ENCODE data around the gene MFSD6.
"Not testable (repeated sequence)": the region's sequence is repeated elsewhere in the genome, so short reads cannot be mapped to it uniquely, and the experiment has no call there.

MFSD6 gene

DNA sequence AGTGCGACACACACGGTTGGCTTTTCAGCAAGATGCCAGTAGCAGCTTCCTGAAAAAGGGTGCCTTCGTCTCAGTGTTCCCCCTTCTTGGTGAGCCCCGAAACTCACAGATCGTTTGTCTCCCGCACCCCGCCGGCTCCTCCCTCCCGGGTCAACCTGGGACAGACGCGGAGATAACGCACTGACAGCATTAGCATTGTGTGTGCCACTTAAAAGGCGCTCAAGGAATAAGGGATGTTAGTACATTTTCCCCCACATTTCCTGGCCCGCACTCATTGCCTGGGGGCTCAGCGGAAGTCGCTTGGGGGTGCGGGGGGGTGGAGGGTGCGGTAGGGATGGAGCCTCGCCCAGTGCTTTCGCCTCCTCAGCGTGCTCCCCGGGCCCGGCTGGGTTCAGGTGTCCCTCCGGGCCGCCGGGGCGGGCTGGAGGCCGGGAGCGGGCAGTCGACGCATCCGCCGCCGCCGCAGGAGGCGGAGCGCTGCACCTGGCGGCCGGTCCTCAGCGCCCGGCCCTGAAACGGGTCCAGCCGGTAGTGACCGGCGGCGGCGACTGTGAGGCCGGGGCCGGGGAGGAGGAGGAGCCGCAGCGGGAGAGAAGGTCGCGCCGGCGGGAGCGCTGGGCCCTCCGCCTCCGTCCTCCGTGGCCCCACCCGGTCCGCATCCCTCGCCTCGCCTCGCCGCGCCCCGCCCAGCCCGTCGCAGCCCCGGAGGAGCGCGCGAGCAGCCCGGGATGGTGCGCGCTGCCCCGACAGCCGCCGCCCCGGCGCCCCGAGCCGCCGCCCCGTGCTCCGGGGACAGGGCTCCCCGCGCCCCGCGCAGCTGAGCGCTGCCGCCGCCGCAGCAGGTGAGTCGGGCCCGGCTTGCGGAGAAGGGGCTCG is at the start of gene MFSD6:
MFSD6 (plus strand) TSS at position 694 of the 876 bp plus-strand sequence. CDS start 27,675 bp downstream, outside the sequence.
- DNase-seq, result peak; percentile 54

DNA sequence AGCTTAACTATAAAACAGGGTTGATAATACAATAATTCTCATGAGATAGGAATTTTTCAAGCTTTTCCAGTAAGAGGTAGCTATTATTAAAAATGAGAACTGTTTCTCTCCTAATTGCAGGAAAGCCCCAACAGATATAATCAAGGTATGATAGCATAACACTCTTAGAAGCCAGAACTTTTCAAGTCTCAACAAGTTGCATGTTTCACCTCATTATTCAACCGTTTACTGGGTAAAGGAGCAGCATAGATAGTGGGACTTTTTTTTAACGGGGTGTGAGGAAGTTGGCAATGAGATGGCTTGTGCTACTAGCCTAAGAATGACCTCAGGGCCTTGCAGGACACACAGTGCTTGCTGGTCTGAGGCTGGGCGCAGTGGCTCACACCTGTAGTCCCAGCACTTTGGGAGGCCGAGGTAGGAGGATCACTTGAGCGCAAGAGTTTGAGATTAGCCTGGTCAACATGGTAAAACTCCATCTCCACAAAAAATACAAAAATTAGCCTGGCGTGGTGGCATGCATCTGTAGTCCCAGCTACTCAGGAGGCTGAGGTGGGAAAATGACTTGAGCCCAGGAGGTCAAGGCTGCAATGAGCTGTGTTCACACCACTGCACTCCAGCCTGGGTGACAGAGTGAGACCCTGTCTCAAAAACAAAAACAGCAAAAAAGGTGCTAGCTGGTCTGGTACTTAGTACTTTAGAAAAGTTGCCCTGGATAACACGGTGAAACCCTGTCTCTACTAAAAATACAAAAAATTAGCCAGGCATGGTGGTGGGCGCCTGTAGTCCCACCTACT is 49.3 kb upstream of the MFSD6 start:
- not testable (repeated sequence) for DNase-seq

DNA sequence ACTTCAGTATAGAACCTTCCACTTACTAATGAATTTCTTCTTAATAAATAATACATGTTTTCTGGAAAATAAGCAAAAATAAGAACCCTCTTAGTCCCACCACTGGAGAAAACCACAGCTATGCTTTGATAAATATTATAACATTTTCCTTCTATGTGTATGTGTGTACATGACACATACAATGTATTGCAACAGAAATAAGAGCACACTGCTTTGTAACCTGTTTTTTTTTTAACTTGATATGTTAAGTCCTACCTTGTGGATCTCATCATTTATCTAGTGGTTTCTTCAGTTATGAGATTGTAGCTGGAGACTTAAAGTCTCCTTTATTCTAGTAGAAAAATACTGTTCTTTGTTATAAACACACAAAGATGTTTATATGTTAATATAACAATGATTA is 47.6 kb upstream of the MFSD6 start:
- no peak for DNase-seq

DNA sequence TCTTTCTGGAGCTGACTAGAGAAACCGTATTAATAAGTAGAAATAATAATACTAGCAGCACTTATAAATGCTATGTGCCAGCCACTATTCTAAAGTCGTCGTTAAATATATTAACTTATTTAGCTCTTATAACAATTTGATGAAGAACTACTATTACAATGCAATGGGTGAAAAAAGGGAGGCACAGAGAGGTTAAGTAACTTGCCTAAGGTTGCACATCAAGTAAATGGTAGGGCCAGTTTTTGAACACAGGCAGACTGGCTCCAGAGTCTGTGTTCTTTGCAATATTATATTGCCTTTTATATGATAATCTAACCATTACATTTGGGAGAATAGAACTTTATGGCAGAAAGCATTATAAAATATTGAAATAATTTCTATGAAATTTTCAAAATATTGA is 47.2 kb upstream of the MFSD6 start:
- DNase-seq, result no peak

DNA sequence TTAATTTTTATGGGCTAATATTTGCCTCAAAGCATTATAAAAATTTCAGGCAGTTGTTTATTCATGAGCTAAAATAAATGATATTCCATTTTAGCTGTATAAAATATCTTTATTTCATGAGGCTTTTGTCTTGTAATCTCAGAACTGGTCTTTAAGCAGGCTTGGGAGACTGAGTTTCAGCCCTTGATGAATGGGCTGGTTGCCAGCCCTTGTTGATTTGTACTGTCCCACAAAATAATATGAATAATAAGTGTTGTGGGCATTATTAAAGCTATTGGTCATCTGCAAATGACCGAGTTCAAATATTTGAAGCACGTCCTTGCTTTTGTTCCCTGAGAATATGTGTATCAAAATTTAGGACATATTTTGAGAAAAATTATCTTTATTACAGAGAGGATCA is 46.6 kb upstream of the MFSD6 start:
- DNase-seq, result no peak

DNA sequence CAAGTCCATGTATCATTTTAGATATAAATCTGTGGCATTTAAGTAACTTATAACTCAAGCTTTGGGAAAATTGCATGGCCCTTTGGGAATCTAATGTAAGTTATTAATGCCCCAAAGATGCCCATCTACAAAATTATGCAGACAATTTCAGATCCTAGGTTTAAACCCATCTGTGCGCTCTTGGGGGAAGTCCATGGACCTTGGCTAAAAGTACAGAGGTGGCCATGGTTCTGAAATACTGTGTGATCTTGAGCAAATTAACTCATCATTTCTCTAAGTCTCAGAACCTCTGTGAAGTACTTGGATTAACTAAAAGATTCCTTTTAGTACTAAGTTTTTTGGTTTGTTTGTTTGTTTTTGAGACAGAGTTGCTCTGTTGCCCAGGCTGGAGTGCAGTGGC is 45.3 kb upstream of the MFSD6 start:
- no peak for DNase-seq

DNA sequence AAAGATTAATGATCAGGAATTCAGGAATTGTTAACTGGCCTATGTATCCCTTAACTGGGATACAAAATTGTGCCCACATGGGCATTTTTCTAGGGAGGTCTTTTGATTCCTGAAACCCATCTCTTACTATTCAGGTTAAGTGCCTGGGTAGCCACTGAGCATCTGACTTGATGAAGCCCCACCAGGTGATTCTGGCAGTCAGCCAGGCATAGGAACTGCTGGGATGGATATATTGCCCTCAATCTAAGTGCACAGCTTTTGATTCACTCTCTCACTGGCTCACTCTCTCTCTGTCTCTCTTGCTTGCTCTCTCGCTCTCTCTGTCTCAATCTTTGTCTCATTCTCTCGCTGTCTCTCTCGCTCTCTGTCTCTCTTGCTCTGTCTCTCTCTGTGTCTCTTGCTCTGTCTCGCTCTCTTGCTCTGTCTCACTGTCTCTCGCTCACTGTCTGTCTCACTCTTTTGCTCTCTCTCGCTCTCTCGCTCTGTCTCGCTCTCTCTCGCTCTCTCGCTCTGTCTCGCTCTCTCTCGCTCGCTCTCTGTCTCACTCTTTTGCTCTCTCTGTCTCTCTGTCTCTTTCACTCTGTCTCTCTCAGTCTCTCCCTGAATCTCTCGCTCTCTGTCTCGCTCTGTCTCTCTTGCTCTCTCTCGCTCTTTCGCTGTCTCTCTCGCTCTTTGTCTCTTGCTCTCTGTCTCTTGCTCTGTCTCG is 42.5 kb upstream of the MFSD6 start:
- no peak for DNase-seq

DNA sequence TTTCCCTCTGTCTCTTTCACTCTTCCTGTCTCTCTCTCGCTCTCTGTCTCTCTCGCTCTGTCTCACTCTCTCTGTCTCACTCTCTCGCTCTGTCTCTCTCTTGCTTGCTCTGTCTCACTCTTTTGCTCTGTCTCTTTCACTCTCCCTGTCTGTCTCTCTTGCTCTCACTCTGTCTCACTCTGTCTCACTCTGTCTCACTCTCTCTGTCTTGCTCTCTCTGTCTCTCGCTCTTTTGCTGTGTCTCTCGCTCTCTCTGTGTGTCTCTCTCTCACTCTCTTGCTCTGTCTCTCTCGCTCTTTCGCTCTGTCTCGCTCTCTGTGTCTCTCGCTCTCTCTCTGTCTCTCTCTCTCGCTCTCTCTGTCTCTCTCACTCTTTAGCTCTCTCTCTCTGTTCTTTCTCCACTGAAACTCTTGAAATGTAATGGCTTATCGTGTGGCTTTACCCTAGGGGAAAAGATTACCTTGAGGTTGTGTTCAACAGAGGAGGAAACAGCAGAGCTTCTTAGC is 41.9 kb upstream of the MFSD6 start:
- no peak for DNase-seq

DNA sequence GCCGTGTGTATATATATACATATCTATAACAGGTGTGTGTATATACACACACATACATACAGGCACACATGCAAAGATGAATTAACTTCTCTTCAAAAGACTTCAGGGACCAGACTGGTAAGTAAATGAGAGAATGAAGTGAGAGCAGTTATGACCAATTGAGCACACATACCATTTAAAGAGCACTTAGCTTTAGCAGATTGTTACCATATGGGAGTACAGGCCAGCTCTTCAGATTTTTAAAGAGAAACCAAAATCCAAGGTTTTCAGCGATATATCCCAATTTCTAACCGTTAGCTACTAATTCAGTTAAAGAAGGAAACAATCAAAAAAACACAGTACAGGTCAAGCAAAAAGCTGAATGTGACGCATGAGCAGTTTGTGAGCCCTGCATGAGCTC is 41.1 kb upstream of the MFSD6 start:
- no peak for DNase-seq

DNA sequence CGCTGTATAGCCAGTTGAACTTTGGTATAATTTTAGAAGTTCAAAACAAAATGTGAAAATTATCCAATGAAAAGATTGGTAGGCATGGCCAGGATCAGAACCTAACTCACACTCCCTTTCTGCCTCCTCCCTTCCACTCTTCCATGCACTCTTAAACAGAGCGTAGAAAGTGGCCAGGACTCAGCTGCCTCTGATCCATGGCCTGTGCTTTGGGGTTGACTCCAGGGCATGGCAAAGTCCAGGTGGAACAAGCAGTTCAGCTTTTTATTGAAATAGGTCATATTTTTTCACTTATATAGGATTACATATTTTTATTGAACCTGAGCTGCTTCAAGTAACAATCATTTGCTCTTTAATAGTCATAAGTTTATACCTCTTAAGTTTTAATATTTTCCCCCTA is 38.5 kb upstream of the MFSD6 start:
- no peak for DNase-seq

DNA sequence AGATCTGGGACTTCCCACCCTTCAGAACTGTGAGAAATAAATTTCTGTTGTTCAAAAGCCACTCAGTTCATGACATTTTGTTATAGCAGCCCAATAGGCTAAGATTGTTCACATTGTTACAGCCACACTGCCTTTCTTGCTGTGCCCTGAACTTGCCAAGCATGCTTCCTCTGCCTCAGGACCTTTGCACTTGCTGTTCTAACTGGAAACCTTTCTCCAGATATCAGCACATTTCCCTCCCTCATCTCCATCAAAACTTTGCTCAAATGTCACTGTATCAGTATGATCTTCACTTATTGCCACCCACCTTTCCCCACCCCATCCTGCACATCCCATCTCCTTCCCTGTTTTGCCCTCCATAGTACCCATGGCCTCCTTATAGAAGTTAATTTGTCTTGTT is 32.1 kb upstream of the MFSD6 start:
- DNase-seq, result no peak

DNA sequence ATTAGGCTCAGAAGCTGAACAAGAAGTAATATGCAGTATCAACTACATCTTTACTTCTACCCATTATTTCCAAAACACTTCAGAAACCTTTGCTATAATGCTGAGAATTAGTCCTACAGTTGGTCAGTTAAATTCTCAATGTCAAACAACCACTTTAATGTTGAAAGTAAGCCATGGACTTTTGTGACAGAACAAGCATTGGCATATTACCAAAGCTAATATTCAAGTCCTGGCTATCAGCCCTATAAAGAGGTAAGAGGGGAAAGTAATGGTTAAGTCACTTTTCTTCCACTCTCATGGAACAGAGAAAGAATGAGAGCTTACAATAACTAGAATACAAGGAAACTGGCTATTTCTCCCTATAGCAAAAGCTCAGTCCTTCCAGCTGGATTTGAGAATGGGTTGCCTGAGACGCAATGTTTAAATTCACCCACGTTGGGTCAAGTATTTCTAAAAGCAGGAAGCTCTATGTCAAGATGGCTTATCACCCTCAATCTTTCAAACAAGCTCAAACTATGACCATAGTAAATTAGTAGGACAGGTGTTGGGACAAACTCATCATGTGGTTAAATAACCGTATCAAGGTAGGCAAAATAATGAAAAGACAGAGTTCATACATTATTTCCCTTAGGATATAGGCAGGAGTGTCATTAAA is 31.4 kb upstream of the MFSD6 start:
- DNase-seq, result no peak

DNA sequence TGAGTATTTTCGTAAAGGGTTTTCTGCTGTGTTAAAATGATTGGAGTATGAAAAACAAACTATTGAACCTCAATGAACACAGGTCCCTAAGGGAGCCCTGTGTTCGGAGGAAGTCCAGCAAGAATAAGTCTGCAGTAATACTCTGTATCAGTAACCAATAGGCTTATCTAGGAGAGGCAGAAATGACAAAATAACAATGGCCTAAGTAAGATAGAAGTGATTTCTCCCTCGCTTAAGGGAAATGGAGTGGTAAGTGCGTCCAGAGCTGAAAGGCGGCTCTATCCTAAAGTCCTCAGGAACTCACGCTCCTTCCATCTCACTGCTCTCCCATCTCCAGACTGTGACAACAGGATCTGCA is 29.3 kb upstream of the MFSD6 start:
- no peak for DNase-seq

DNA sequence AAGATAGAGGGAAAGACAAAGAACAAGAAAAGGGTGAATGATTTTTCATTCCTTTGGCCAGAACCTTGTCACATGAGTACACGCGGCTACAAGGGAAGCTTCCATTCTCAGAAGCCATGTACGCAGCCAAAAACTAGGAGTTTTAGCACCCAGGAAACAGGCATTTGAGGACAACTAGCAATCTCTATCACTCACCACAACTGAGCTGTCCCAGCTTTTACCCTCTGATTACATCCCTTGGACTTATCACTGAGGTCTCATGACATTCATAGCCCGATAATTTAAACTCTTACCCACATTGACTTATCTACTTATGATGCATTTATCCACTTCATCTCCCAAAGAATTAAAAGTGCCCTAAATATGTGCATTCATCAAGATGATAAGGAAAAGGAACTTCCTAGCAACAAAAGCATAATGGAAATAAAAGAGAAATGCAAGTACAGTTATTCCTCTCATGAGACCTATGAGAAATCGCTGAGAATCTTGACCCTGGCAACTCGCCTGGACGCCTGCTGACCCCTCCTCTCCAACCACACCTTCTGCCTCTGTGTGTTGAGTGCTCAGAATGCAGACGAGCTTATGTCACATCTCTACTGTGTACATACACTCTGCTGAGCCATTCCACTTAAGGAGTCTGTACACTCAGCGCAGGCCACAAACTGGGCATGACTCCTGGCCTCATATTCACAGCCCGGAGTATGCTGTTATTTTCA is 28.7 kb upstream of the MFSD6 start:
- DNase-seq, result peak; percentile 57

DNA sequence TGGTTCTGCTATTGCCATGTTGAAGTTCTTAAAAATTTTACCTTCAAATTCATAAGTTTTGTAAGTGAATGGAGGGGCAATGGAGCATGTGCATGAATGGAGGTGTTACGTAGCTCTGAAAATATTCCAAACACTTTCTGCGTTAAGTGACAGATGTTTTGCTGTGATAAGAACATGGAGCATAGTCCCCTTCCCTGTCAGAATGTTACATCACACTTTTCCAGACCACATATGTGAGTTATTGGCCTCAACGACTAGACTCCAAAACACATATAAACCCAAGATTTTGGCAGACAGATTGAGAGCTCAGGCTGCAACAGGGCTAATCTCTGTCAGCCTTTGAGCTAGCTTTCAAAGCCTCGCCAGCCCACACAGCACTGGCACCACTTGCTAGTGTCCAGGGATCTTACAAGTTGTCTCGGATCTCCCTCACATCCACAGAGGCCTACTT is 27.2 kb upstream of the MFSD6 start:
- no peak for DNase-seq

DNA sequence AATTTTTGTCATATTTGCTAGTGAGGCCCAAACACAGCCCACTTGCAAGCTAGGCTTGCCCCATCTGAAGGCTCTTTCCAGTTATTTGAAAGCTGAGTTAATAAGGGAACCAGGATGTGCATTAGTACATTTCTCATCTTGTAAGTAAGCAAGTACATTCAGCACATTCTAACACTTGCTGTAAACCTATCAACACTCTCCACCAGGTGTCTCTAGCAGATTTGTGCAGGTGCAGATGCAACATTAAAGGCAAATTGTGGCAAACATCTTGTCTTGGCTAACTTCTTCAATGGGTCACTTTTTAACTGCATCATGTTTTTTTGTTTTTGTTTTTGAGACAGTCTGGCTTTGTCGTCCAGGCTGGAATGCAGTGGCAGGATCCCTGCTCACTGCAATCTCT is 25.3 kb upstream of the MFSD6 start:
- DNase-seq, result peak; percentile 60

DNA sequence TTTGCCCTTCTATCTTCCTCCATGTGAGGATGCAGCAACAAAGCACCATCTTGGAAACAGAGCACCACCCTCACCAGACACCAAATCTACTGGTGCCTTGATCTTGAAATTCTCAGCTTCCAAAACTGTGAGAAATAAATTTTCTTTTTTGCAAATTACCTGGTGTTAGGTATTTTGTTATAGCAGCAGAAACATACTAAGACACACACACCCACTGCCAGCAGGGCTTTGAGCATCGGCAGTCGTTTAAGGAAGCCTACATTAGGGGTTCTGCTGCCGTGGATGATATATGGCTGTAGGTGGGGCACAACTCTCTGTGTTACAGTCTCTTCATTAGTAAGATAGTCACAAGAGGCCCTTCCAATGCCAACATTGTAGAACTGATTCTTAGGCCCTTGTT is 20.7 kb upstream of the MFSD6 start:
- no peak for DNase-seq

DNA sequence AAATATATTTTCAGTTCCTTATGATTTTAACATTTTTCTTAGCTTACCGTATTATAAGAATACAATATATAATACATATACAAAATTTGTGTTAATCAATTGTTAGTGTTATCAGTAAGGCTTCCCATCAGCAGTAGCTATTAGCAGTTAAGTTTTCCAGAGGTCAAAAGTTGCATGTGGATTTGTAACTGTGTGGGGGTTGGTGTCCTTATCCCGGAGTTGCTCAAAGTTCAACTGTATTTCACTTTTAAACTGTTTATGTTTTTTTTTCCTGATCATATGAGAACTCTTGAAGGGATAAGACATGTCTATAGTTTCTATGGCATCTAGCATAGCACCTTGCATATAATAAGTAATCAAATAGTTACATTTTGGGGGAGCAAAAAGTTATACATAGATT is 11.9 kb upstream of the MFSD6 start:
- DNase-seq, result no peak

DNA sequence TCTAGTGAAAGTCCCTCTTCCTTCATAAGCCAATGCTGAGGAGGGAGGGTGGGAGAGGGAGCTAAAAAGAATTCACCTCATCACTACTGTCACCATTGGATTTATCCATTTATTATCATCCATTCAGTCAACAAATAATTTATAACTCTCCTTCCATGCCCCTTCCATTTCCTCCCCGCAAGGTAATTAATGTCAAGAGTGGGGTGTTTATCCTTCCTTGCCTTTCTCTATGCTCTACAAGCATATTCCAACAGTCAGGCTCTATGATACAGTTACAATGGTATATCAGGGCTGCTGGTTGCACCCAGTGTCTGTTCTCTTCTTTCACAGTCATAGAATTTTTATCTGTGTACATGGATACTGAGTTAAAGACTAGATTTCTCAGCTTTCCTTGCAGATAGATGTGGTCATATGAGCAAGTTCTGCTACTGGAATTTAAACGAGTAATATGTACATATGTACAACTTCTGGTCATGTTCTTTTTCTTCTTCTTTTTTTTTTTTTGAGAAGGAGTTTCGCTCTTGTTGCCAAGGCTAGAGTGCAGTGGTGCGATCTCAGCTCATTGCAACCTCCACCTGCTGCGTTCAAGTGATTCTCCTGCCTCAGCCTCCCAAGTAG is 5.1 kb upstream of the MFSD6 start:
- no peak for DNase-seq

DNA sequence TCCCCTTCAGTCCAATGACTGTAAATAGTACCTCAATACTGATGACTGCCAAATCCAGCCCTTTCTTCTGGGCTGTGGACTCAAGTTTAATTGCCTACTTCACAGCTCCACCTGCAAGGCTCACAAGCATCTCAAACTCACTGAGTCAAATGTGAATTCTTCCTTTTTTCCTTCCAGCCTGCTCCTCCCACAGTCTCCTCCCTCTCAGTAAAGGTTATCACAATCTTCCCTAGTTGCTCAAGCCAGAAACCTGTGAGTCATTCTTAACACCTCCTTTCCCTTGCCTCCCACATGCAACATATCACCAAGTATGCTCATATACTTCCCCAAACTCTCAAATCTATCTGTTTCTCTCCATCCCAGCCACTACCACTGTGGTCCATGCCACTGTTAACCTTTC is 3.7 kb upstream of the MFSD6 start:
- no peak for DNase-seq

DNA sequence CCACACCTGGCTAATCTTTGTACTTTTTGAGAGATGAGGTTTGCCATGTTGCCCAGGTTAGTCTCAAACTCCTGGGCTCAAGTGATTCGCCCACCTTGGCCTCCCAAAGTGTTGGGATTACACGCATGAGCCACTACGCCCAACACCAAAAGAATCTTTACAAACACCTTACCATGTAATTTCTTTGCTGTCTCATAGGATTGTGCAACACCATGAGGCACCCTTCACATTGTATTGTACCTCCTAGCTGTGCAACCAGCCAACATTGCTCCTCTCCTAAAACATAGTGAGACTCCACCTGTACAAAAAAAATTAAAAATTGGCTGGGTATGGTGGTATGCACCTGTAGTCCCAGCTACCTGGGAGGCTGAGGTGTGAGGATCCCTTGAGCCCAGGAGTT is 3.1 kb upstream of the MFSD6 start:
- no peak for DNase-seq

DNA sequence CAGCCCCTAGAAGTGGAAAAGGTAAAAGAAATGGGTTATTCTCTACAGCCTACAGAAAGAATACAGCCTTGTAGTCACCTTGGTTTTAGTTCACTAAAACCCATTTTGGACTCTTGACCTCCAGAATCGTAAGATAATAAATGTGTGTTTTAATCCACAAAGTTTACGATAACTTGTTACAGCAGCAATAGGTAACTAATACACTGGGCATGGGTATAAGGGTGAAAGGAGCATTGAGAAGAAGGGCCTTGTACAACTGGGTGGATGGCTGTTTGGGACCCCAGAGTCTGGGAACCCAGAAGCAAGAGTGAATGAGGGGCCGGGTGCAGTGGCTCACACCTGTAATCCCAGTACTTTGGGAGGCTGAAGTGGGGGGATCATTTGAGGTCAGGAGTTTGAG is 2.2 kb upstream of the MFSD6 start:
- DNase-seq, result no peak
